Measurements from ENCODE around the gene FCRLA. TPM values are rescaled to one million over a fixed set of nuclear protein-coding genes. Genes with fewer than 3 reads are reported as not detected.

FCRLA gene
- total RNA-seq, 1 experiment from 2014 or later: 0.25 TPM

DNA sequence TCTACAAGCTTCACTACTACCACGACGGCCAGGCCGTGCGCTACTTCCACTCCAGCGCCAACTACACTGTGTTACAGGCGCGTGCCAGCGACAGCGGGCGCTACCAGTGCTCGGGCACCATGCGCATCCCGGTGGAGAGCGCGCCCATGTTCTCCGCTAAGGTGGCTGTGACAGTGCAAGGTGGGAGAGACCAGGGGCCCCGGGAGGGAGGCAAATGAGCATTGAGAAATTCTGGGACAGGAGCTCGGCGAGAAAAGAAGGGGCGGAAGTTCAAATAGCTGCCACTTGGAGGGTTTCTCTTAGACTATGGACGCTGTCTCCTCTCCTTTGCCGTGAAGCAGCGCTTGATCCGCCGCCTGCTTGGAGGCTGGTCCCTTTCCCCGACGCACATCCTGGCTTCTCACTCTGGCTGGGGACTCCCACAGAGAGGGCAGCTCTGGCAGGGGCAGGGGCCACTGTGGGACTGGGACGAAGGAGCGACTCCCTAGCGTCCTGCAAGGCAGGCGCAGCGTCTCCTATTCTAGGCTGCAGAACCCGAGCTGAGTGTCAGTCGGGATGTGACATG, 19.0 kb downstream of the FCRLA start:
- intact Hi-C loops (cut with micrococcal nuclease): no loop called here
- POLR2A ChIA-PET: interaction anchor here (1.6 to 2.1 kb wide), 2 partner anchors 11 to 24 kb away, joined by 7 read pairs; partner anchors contain the start of gene DUSP12
- no peaks in the 10 kb centered on the region for H4K20me1 ChIP-seq (ENCODE audit: insufficient read depth)
- peaks cover 25 to 90% of the 10 kb centered on the region in 2 experiments for H3K4me1 ChIP-seq (ENCODE audit: control insufficient read depth in 1 of 2, insufficient read depth in 2 of 2, low read length in 2 of 2)
- H3K27me3 ChIP-seq (ENCODE audit: insufficient read depth, low read length): no peaks in the 10 kb centered on the region
- H3K36me3 ChIP-seq (ENCODE audit: control insufficient read depth in 1 of 2, insufficient read depth in 2 of 2, low read length in 2 of 2): no peaks in the 10 kb centered on the region
- peak overlapping the region; percentile 48 for H2AFZ ChIP-seq (ENCODE audit: low read depth, low read length, poor library complexity, severe bottlenecking)
- peak overlapping the region; percentile 84 for H3K9ac ChIP-seq (ENCODE audit: low read length)
- DNase-seq (ENCODE audit: low read depth, low spot score) (no peak), ATAC-seq (peak; percentile 46)
- BruUV-seq (replicated peaks): TSS peak; percentile 60
- H3K4me3 ChIP-seq (replicated peaks in 1 of 2; ENCODE audit: low read depth in 1 of 2, low read length in 2 of 2): peak overlapping the region; percentile 66 to 75
- no peaks in the 10 kb centered on the region for H3K9me2 ChIP-seq (ENCODE audit: insufficient read depth)
- H3K27ac ChIP-seq (ENCODE audit: low read depth, low read length): peak overlapping the region; percentile 87
- no peaks in the 10 kb centered on the region; the same call in 1 of the 2 replicates for H3K79me2 ChIP-seq (ENCODE audit: insufficient read depth, low read length)
- H3K9me3 ChIP-seq (ENCODE audit: control insufficient read depth in 1 of 2, insufficient read depth in 1 of 2, low read depth in 1 of 2, low read length in 2 of 2): no peaks in the 10 kb centered on the region
- no peak for TF ChIP-seq ZBTB33 (IDR thresholded peaks at IDR 0.05; ENCODE audit: extremely low read depth, insufficient replicate concordance, low read length)
- TF ChIP-seq, protein P1, sequence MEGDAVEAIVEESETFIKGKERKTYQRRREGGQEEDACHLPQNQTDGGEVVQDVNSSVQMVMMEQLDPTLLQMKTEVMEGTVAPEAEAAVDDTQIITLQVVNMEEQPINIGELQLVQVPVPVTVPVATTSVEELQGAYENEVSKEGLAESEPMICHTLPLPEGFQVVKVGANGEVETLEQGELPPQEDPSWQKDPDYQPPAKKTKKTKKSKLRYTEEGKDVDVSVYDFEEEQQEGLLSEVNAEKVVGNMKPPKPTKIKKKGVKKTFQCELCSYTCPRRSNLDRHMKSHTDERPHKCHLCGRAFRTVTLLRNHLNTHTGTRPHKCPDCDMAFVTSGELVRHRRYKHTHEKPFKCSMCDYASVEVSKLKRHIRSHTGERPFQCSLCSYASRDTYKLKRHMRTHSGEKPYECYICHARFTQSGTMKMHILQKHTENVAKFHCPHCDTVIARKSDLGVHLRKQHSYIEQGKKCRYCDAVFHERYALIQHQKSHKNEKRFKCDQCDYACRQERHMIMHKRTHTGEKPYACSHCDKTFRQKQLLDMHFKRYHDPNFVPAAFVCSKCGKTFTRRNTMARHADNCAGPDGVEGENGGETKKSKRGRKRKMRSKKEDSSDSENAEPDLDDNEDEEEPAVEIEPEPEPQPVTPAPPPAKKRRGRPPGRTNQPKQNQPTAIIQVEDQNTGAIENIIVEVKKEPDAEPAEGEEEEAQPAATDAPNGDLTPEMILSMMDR (IDR thresholded peaks at IDR 0.05 in 2 of 3, conservative IDR thresholded peaks at IDR 0.05 in 1 of 3; ENCODE audit: borderline replicate concordance in 1 of 3, insufficient read depth in 1 of 3, low read depth in 2 of 3, low read length in 2 of 3): peak in 2 of 3 experiments; percentile 35 to 40; a peak in 3 of 6 replicates
- TF ChIP-seq ZFX (IDR thresholded peaks at IDR 0.05): no peak
- peak overlapping the region; percentile 95 for H3K4me2 ChIP-seq (ENCODE audit: low read length)
- CTCF ChIA-PET: interaction anchor here (0.6 to 1.2 kb wide), 4 partner anchors 10 to 43 kb away, joined by 3 read pairs; no protein-coding TSS in a partner anchor
- RAD21 ChIA-PET (ENCODE audit: low non-redundant PET in 1 of 2, low total read pairs in 2 of 2, uncharacterized antibody in 2 of 2, unreplicated experiment in 2 of 2): interaction anchor here (0.5 to 0.9 kb wide), 2 partner anchors 16 to 113 kb away, joined by 3 to 4 read pairs; no protein-coding TSS in a partner anchor
